HG03159 (cell line): ENCODE data around the gene FCHO2.

Experiments used
- ATAC-seq: cut with Tn5 transposase; IDR thresholded peaks from one replicate; pipeline ENCODE4 v1.9.1; 2021; ENCODE audit warnings: mild to moderate bottlenecking, moderate library complexity; ENCODE audit not compliant: unreplicated experiment

FCHO2 gene

GRCh38 chr5:73030531-73030930, 74.7 kb downstream of the FCHO2 start:
- no peak for ATAC-seq

- no peak for ATAC-seq
Observed at GRCh38 chr5:73030995-73031394, 75.2 kb downstream of the FCHO2 start.

- ATAC-seq: no peak
Observed at GRCh38 chr5:73031839-73032238, 76.0 kb downstream of the FCHO2 start.

- ATAC-seq: no peak
Observed at GRCh38 chr5:73032635-73033034, 76.8 kb downstream of the FCHO2 start.

GRCh38 chr5:73037545-73037944, 81.7 kb downstream of the FCHO2 start:
- ATAC-seq: no peak

GRCh38 chr5:73039082-73039481, 83.2 kb downstream of the FCHO2 start:
- ATAC-seq: no peak

GRCh38 chr5:73042993-73043392, 87.2 kb downstream of the FCHO2 start:
- ATAC-seq: no peak

- no peak for ATAC-seq
Observed at GRCh38 chr5:73044546-73044945, 88.7 kb downstream of the FCHO2 start.

GRCh38 chr5:73045623-73046022, 89.8 kb downstream of the FCHO2 start:
- ATAC-seq: no peak

GRCh38 chr5:73061593-73061992, 105.8 kb downstream of the FCHO2 start:
- ATAC-seq: no peak

- ATAC-seq: no peak
Observed at GRCh38 chr5:73066466-73066865, 110.6 kb downstream of the FCHO2 start.

- ATAC-seq: no peak
Observed at GRCh38 chr5:73067213-73067612, 111.4 kb downstream of the FCHO2 start.

GRCh38 chr5:73081093-73081492, 125.3 kb downstream of the FCHO2 start:
- ATAC-seq: no peak

GRCh38 chr5:73088026-73088425, 132.2 kb downstream of the FCHO2 start:
- ATAC-seq: no peak

GRCh38 chr5:73093943-73094342, 138.1 kb downstream of the FCHO2 start:
- ATAC-seq: no peak

- no peak for ATAC-seq
Observed at GRCh38 chr5:73094415-73094814, 138.6 kb downstream of the FCHO2 start.

GRCh38 chr5:73095564-73096238, 139.9 kb downstream of the FCHO2 start:
- ATAC-seq: no peak

- ATAC-seq: no peak
Observed at GRCh38 chr5:73096239-73096575, 140.4 kb downstream of the FCHO2 start.

- ATAC-seq: no peak
Observed at GRCh38 chr5:73097740-73098139, 141.9 kb downstream of the FCHO2 start.

GRCh38 chr5:73100109-73100508, 144.3 kb downstream of the FCHO2 start:
- no peak for ATAC-seq

GRCh38 chr5:73103870-73104299, 148.0 kb downstream of the FCHO2 start:
- ATAC-seq: no peak

- no peak for ATAC-seq
Observed at GRCh38 chr5:73104326-73104725, 148.5 kb downstream of the FCHO2 start.

GRCh38 chr5:73106335-73106734, 150.5 kb downstream of the FCHO2 start:
- ATAC-seq: no peak
